ENCODE results near the gene DCAF12.

GRCh38 chr9:34085581-34086500, 40.7 kb downstream of the DCAF12 start:
- no peak for TF ChIP-seq RARB (CRISPR knock-in tag; IDR thresholded peaks at IDR 0.05)
- no peak for TF ChIP-seq CREB5 (CRISPR knock-in tag; IDR thresholded peaks at IDR 0.05; ENCODE audit: low read depth)
- no peak for TF ChIP-seq ISL1 (CRISPR knock-in tag; IDR thresholded peaks at IDR 0.05)
- TF ChIP-seq PPARA (CRISPR knock-in tag; IDR thresholded peaks at IDR 0.05; ENCODE audit: borderline replicate concordance) = no peak
- no peak for TF ChIP-seq BACH2 (CRISPR knock-in tag; IDR thresholded peaks at IDR 0.05; ENCODE audit: borderline replicate concordance)
- TF ChIP-seq POU6F1 (CRISPR knock-in tag; IDR thresholded peaks at IDR 0.05; ENCODE audit: borderline replicate concordance, low read depth) = no peak
- TF ChIP-seq GLIS3 (CRISPR knock-in tag; IDR thresholded peaks at IDR 0.05) = no peak
- no peak for TF ChIP-seq ZNF70 (CRISPR knock-in tag; IDR thresholded peaks at IDR 0.05)
- no peak for TF ChIP-seq ARNTL (CRISPR knock-in tag; IDR thresholded peaks at IDR 0.05; ENCODE audit: borderline replicate concordance, low read depth)
- no peak for TF ChIP-seq PATZ1 (CRISPR knock-in tag; IDR thresholded peaks at IDR 0.05; ENCODE audit: borderline replicate concordance)
- no peak for TF ChIP-seq TSHZ2 (CRISPR knock-in tag; IDR thresholded peaks at IDR 0.05)
- TF ChIP-seq ZFP3 (CRISPR knock-in tag; IDR thresholded peaks at IDR 0.05) = no peak
- TF ChIP-seq TCF4 (CRISPR knock-in tag; IDR thresholded peaks at IDR 0.05; ENCODE audit: borderline replicate concordance) = no peak

Data from SK-N-SH treated with all-trans-retinoic acid at 6 μM for 48 hours (cell line).